Measurements from ENCODE around the gene APBB2. TPM values are rescaled to one million over a fixed set of nuclear protein-coding genes. Genes with fewer than 3 reads are reported as not detected.
A peak's percentile ranks its signal among the peaks of the same experiment; 100 is the strongest.

The APBB2 gene
- total and polyA plus RNA-seq, 2 experiments from 2014 or later: 24.1 to 61.0 TPM

GRCh38 chr4:41028392-41029076 is 185.8 kb downstream of the APBB2 start:
- Histone ChIP-seq H3F3A (ENCODE audit: insufficient read depth) (0 out of 2 replicates have a peak, but pooled peaks cover 14% of the 10 kb centered on the region), H3K27me3 (replicated peaks; ENCODE audit: insufficient read depth) (no peaks in the 10 kb centered on the region), H4K20me1 (ENCODE audit: insufficient read depth) (no peaks in the 10 kb centered on the region), H3K9me3 (ENCODE audit: low read depth) (no peaks in the 10 kb centered on the region), H3K4me2 (ENCODE audit: unreplicated experiment) (peak overlapping the region; percentile 10), H2AFZ (no peak overlapping the region), H3K4me1 (ENCODE audit: insufficient read depth) (peaks cover 10% of the 10 kb centered on the region; the same call in 1 of the 2 replicates), H3K4me3 (no peak overlapping the region), H3K9ac (no peak overlapping the region), H3K79me2 (ENCODE audit: insufficient read depth) (peaks cover 12% of the 10 kb centered on the region; the same call in 1 of the 2 replicates), H3K27ac (no peak overlapping the region), H3K9me2 (ENCODE audit: insufficient read depth) (no peaks in the 10 kb centered on the region), H3K36me3 (ENCODE audit: low read depth) (no peaks in the 10 kb centered on the region; the same call in 1 of the 2 replicates)
- WGBS, 2 experiments (ENCODE audit: low coverage in 1 of 2, low lambda C conversion rate in 2 of 2, missing lambda C conversion rate in 2 of 2): 62 to 64% methylated on average over 8 of the region's 8 CpGs
- in situ Hi-C loops (cut with MboI): no loop called here
- DNase-seq: peak; percentile 9
- no peak for TF ChIP-seq EZH2phosphoT487 (IDR thresholded peaks at IDR 0.05; ENCODE audit: insufficient read depth, low read depth)
- TF ChIP-seq EZH2 (IDR thresholded peaks at IDR 0.05; ENCODE audit: insufficient read depth, poor library complexity, severe bottlenecking): no peak

- H3K9me2 ChIP-seq (ENCODE audit: insufficient read depth): no peaks in the 10 kb centered on the region
- no peak overlapping the region for H3K4me3 ChIP-seq
- DNase-seq: no peak
- peaks cover 16% of the 10 kb centered on the region for H3K4me1 ChIP-seq (ENCODE audit: insufficient read depth)
- no peaks in the 10 kb centered on the region for H4K20me1 ChIP-seq (ENCODE audit: insufficient read depth)
- peaks cover 13% of the 10 kb centered on the region for H3K79me2 ChIP-seq (ENCODE audit: insufficient read depth)
- no peak overlapping the region for H3K27ac ChIP-seq
- no peaks in the 10 kb centered on the region for H3K27me3 ChIP-seq (replicated peaks; ENCODE audit: insufficient read depth)
- H2AFZ ChIP-seq: no peak overlapping the region
- no peak overlapping the region for H3K9ac ChIP-seq
- 0 out of 2 replicates have a peak, but pooled peaks cover 16% of the 10 kb centered on the region for H3F3A ChIP-seq (ENCODE audit: insufficient read depth)
- no peak overlapping the region for H3K4me2 ChIP-seq (ENCODE audit: unreplicated experiment)
- TF ChIP-seq EZH2phosphoT487 (IDR thresholded peaks at IDR 0.05; ENCODE audit: insufficient read depth, low read depth): no peak
- TF ChIP-seq EZH2 (IDR thresholded peaks at IDR 0.05; ENCODE audit: insufficient read depth, poor library complexity, severe bottlenecking): no peak
- no peaks in the 10 kb centered on the region for H3K9me3 ChIP-seq (ENCODE audit: low read depth)
- WGBS, 2 experiments (ENCODE audit: low coverage in 1 of 2, low lambda C conversion rate in 2 of 2, missing lambda C conversion rate in 2 of 2): 83 to 100% methylated on average over 1 of the region's 1 CpG
- no peaks in the 10 kb centered on the region; the same call in 1 of the 2 replicates for H3K36me3 ChIP-seq (ENCODE audit: low read depth)
- in situ Hi-C loops (cut with MboI): no loop called here
Measured at GRCh38 chr4:41026971-41027370, 187.4 kb downstream of the APBB2 start.

GRCh38 chr4:41025824-41026223 is 188.5 kb downstream of the APBB2 start:
- H4K20me1 ChIP-seq (ENCODE audit: insufficient read depth): no peaks in the 10 kb centered on the region
- H3F3A ChIP-seq (ENCODE audit: insufficient read depth): 0 out of 2 replicates have a peak, but pooled peaks cover 16% of the 10 kb centered on the region
- no peak overlapping the region for H3K9ac ChIP-seq
- peaks cover 19% of the 10 kb centered on the region for H3K4me1 ChIP-seq (ENCODE audit: insufficient read depth)
- H3K36me3 ChIP-seq (ENCODE audit: low read depth): no peaks in the 10 kb centered on the region; the same call in 1 of the 2 replicates
- H3K9me3 ChIP-seq (ENCODE audit: low read depth): no peaks in the 10 kb centered on the region
- no peak for TF ChIP-seq EZH2phosphoT487 (IDR thresholded peaks at IDR 0.05; ENCODE audit: insufficient read depth, low read depth)
- TF ChIP-seq EZH2 (IDR thresholded peaks at IDR 0.05; ENCODE audit: insufficient read depth, poor library complexity, severe bottlenecking): no peak
- H3K79me2 ChIP-seq (ENCODE audit: insufficient read depth): peaks cover 18% of the 10 kb centered on the region
- H3K4me3 ChIP-seq: no peak overlapping the region
- H2AFZ ChIP-seq: no peak overlapping the region
- no peak overlapping the region for H3K27ac ChIP-seq
- H3K9me2 ChIP-seq (ENCODE audit: insufficient read depth): no peaks in the 10 kb centered on the region
- no peak overlapping the region for H3K4me2 ChIP-seq (ENCODE audit: unreplicated experiment)
- 94 to 98% methylated on average over 1 to 2 of the region's 2 CpGs for WGBS, 2 experiments (ENCODE audit: low coverage in 1 of 2, low lambda C conversion rate in 2 of 2, missing lambda C conversion rate in 2 of 2)
- no peak for DNase-seq
- in situ Hi-C loops (cut with MboI): no loop called here
- no peaks in the 10 kb centered on the region for H3K27me3 ChIP-seq (replicated peaks; ENCODE audit: insufficient read depth)

- Histone ChIP-seq H3K36me3 (ENCODE audit: low read depth) (no peaks in the 10 kb centered on the region; the same call in 1 of the 2 replicates), H3K9me3 (ENCODE audit: low read depth) (no peaks in the 10 kb centered on the region), H3K4me1 (ENCODE audit: insufficient read depth) (peaks cover 19% of the 10 kb centered on the region), H3K4me2 (ENCODE audit: unreplicated experiment) (no peak overlapping the region), H3K79me2 (ENCODE audit: insufficient read depth) (peaks cover 18% of the 10 kb centered on the region), H3K27ac (no peak overlapping the region), H2AFZ (no peak overlapping the region), H3F3A (ENCODE audit: insufficient read depth) (0 out of 2 replicates have a peak, but pooled peaks cover 16% of the 10 kb centered on the region), H4K20me1 (ENCODE audit: insufficient read depth) (no peaks in the 10 kb centered on the region), H3K9ac (no peak overlapping the region), H3K9me2 (ENCODE audit: insufficient read depth) (no peaks in the 10 kb centered on the region), H3K4me3 (no peak overlapping the region), H3K27me3 (replicated peaks; ENCODE audit: insufficient read depth) (no peaks in the 10 kb centered on the region)
- in situ Hi-C loops (cut with MboI): no loop called here
- TF ChIP-seq EZH2 (IDR thresholded peaks at IDR 0.05; ENCODE audit: insufficient read depth, poor library complexity, severe bottlenecking): no peak
- TF ChIP-seq EZH2phosphoT487 (IDR thresholded peaks at IDR 0.05; ENCODE audit: insufficient read depth, low read depth): no peak
- DNase-seq: no peak
- 96 to 99% methylated on average over 13 of the region's 13 CpGs for WGBS, 2 experiments (ENCODE audit: low coverage in 1 of 2, low lambda C conversion rate in 2 of 2, missing lambda C conversion rate in 2 of 2)
Measured at GRCh38 chr4:41024556-41025491, 189.5 kb downstream of the APBB2 start.
